Progenitor cell of endocrine pancreas (in vitro differentiated cells): Measurements from ENCODE around the gene HBB. TPM values are rescaled to one million over a fixed set of nuclear protein-coding genes. Genes with fewer than 3 reads are reported as not detected.
"Not testable (repeated sequence)": the region's sequence is repeated elsewhere in the genome, so short reads cannot be mapped to it uniquely, and the experiment has no call there.

Source experiments
- DNase-seq: peaks from one replicate; pipeline ENCODE4 v3.0.0; 2021; ENCODE audit warnings: low spot score; ENCODE audit not compliant: unreplicated experiment
- H3K27ac Mint-ChIP-seq: 2 replicates; pipeline ENCODE4 v1.8.0; 2021; ENCODE audit warnings: mild to moderate bottlenecking, moderate library complexity, mixed read lengths
- H3K27me3 Mint-ChIP-seq: 2 replicates; pipeline ENCODE4 v1.8.0; 2021; ENCODE audit warnings: mixed read lengths
- H3K36me3 Mint-ChIP-seq: 2 replicates; pipeline ENCODE4 v1.8.0; 2022; ENCODE audit warnings: mixed read lengths; ENCODE audit not compliant: insufficient read depth
- H3K4me1 Mint-ChIP-seq: 2 replicates; pipeline ENCODE4 v1.8.0; 2021; ENCODE audit warnings: low read depth, mixed read lengths
- H3K4me3 Mint-ChIP-seq: 2 replicates; pipeline ENCODE4 v1.8.0; 2021; ENCODE audit warnings: low read depth, mild to moderate bottlenecking, moderate library complexity, mixed read lengths
- H3K9me3 Mint-ChIP-seq: 2 replicates; pipeline ENCODE4 v1.8.0; 2021; ENCODE audit warnings: low read depth, mixed read lengths
- total RNA-seq: library from RNA; stranded (reverse); gene quantifications from 2 replicates; pipeline ENCODE4 v1.2.1, GENCODE V29; 2021
- TF ChIP-seq, protein P1 (sequence below): fragments of 200-600 bp; sonication (generic); IDR thresholded peaks from one replicate; pipeline ENCODE4 v1.5.0; 2021; ENCODE audit warnings: antibody characterized with exemption, mild to moderate bottlenecking; ENCODE audit not compliant: unreplicated experiment

Gene HBB
- total RNA-seq, 1 donor from 2014 or later = not detected

- H3K4me1 Mint-ChIP-seq = no peaks in the 10 kb centered on the region
- no peak for DNase-seq
- no peaks in the 10 kb centered on the region for H3K9me3 Mint-ChIP-seq
- no peaks in the 10 kb centered on the region for H3K27me3 Mint-ChIP-seq
- no peak overlapping the region for H3K27ac Mint-ChIP-seq
- no peak overlapping the region for H3K4me3 Mint-ChIP-seq
- H3K36me3 Mint-ChIP-seq = no peaks in the 10 kb centered on the region
- TF ChIP-seq, protein P1, sequence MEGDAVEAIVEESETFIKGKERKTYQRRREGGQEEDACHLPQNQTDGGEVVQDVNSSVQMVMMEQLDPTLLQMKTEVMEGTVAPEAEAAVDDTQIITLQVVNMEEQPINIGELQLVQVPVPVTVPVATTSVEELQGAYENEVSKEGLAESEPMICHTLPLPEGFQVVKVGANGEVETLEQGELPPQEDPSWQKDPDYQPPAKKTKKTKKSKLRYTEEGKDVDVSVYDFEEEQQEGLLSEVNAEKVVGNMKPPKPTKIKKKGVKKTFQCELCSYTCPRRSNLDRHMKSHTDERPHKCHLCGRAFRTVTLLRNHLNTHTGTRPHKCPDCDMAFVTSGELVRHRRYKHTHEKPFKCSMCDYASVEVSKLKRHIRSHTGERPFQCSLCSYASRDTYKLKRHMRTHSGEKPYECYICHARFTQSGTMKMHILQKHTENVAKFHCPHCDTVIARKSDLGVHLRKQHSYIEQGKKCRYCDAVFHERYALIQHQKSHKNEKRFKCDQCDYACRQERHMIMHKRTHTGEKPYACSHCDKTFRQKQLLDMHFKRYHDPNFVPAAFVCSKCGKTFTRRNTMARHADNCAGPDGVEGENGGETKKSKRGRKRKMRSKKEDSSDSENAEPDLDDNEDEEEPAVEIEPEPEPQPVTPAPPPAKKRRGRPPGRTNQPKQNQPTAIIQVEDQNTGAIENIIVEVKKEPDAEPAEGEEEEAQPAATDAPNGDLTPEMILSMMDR = no peak
Measured at GRCh38 chr11:5267033-5267563, 40.2 kb upstream of the HBB start.

GRCh38 chr11:5266609-5267008 lies 39.7 kb upstream of the HBB start:
- Mint-ChIP-seq H3K4me3 (no peak overlapping the region), H3K27ac (no peak overlapping the region), H3K4me1 (no peaks in the 10 kb centered on the region), H3K9me3 (no peaks in the 10 kb centered on the region), H3K27me3 (no peaks in the 10 kb centered on the region), H3K36me3 (no peaks in the 10 kb centered on the region)
- TF ChIP-seq, protein P1 = no peak
- no peak for DNase-seq

DNA sequence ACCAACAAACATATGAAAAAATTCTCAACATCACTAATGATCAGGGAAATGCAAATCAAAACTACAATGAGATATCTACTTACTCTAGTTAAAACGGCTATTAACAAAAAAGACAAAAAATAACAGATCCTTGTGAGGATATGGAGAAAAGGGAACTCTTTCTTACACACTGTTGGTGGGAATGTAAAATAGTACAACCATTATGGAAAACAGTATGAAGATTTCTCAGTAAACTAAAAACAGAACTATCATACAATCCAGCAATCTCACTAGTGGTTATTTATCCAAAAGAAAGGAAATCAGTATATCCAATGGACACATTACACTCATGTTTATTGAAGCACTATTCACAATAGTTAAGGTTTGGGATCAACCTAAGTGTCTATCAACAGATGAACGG lies 39.0 kb upstream of the HBB start:
- H3K27ac Mint-ChIP-seq = no peak overlapping the region
- H3K4me1 Mint-ChIP-seq = no peaks in the 10 kb centered on the region
- no peak overlapping the region for H3K4me3 Mint-ChIP-seq
- no peak for DNase-seq
- TF ChIP-seq, protein P1 = no peak
- H3K36me3 Mint-ChIP-seq = no peaks in the 10 kb centered on the region
- no peaks in the 10 kb centered on the region for H3K27me3 Mint-ChIP-seq
- peaks cover 6% of the 10 kb centered on the region for H3K9me3 Mint-ChIP-seq

- H3K4me3 Mint-ChIP-seq = no peak overlapping the region
- no peaks in the 10 kb centered on the region for H3K36me3 Mint-ChIP-seq
- H3K27ac Mint-ChIP-seq = no peak overlapping the region
- H3K27me3 Mint-ChIP-seq = no peaks in the 10 kb centered on the region
- TF ChIP-seq, protein P1 = no peak
- DNase-seq = no peak
- peaks cover 6% of the 10 kb centered on the region for H3K9me3 Mint-ChIP-seq
- H3K4me1 Mint-ChIP-seq = peaks cover 7% of the 10 kb centered on the region
Measured at GRCh38 chr11:5258543-5259262, 31.8 kb upstream of the HBB start.

- Mint-ChIP-seq H3K4me3 (no peak overlapping the region), H3K36me3 (no peaks in the 10 kb centered on the region), H3K27ac (no peak overlapping the region), H3K27me3 (peaks cover 6% of the 10 kb centered on the region), H3K4me1 (peaks cover 7% of the 10 kb centered on the region), H3K9me3 (peaks cover 6% of the 10 kb centered on the region)
- no peak for DNase-seq
- TF ChIP-seq, protein P1 = no peak
Measured at GRCh38 chr11:5257296-5257695, 30.4 kb upstream of the HBB start.

DNA sequence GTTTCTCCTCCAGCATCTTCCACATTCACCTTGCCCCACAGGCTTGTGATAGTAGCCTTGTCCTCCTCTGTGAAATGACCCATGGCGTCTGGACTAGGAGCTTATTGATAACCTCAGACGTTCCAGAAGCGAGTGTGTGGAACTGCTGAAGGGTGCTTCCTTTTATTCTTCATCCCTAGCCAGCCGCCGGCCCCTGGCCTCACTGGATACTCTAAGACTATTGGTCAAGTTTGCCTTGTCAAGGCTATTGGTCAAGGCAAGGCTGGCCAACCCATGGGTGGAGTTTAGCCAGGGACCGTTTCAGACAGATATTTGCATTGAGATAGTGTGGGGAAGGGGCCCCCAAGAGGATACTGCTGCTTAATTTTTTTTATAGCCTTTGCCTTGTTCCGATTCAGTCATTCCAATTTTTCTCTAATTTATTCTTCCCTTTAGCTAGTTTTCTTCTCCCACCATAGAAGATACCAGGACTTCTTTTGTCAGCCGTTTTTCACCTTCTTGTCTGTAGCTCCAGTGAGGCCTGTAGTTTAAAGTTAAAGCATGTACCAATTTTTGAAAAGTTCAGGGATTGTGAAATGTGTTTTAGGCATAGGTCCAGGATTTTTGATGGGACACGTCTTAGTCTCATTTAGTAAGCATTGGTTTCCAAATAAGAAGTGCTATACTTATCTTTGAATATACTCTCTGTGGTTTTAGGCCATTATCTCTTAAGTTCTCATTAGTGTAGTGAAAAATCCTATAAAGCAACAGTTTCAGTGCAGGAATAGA lies 28.0 kb upstream of the HBB start, which contains the start of gene HBG2:
TSS of gene HBG2 (minus strand) at position 136 of the 768 bp plus-strand sequence. CDS start at position 83, 53 bp downstream.
- not testable (repeated sequence) for H3K4me1 Mint-ChIP-seq, H3K27me3 Mint-ChIP-seq, H3K4me3 Mint-ChIP-seq, H3K27ac Mint-ChIP-seq, H3K9me3 Mint-ChIP-seq, H3K36me3 Mint-ChIP-seq, DNase-seq

DNA sequence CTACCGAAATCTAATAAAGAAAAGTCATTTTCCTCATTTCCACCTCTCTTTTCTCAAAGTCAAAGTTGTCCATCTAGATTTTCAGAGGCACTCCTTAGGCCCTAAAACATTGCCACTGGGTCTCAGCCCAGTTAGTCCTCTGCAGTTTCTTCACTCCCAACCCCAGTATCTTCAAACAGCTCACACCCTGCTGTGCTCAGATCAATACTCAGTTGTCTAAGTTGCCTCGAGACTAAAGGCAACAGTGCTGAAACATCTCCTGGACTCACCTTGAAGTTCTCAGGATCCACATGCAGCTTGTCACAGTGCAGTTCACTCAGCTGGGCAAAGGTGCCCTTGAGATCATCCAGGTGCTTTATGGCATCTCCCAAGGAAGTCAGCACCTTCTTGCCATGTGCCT lies 27.2 kb upstream of the HBB start:
- not testable (repeated sequence) for H3K9me3 Mint-ChIP-seq, DNase-seq, H3K36me3 Mint-ChIP-seq, H3K4me1 Mint-ChIP-seq, H3K27me3 Mint-ChIP-seq, H3K27ac Mint-ChIP-seq, H3K4me3 Mint-ChIP-seq

GRCh38 chr11:5253440-5253839 lies 26.6 kb upstream of the HBB start:
- not testable (repeated sequence) for H3K4me3 Mint-ChIP-seq, H3K9me3 Mint-ChIP-seq, H3K27ac Mint-ChIP-seq, H3K4me1 Mint-ChIP-seq, H3K27me3 Mint-ChIP-seq, H3K36me3 Mint-ChIP-seq, DNase-seq
